Measurements from ENCODE around the gene ZNF618. TPM values are rescaled to one million over a fixed set of nuclear protein-coding genes. Genes with fewer than 3 reads are reported as not detected.

Gene ZNF618
- total RNA-seq, 2 donors from 2014 or later, result 1.4 to 3.0 TPM

DNA sequence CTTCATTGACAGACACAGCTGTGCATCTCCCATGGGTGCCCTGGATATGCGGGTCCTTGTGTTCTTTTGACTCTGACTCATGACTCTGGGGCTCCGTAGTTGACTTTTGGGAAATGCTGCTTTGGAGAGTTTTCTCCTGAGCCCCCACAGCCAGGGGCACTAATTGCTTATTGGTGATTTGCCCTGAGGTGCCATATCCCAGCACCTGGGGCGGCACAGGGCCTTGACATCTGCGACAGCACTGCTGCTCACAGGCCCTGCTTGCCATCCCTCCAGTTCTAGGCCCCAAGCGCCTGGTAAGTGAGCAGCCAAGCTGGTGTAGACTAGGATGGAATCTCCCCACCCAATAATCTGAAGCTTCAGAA is 126.9 kb downstream of the ZNF618 start:
- TF ChIP-seq, protein P1, sequence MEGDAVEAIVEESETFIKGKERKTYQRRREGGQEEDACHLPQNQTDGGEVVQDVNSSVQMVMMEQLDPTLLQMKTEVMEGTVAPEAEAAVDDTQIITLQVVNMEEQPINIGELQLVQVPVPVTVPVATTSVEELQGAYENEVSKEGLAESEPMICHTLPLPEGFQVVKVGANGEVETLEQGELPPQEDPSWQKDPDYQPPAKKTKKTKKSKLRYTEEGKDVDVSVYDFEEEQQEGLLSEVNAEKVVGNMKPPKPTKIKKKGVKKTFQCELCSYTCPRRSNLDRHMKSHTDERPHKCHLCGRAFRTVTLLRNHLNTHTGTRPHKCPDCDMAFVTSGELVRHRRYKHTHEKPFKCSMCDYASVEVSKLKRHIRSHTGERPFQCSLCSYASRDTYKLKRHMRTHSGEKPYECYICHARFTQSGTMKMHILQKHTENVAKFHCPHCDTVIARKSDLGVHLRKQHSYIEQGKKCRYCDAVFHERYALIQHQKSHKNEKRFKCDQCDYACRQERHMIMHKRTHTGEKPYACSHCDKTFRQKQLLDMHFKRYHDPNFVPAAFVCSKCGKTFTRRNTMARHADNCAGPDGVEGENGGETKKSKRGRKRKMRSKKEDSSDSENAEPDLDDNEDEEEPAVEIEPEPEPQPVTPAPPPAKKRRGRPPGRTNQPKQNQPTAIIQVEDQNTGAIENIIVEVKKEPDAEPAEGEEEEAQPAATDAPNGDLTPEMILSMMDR (IDR thresholded peaks at IDR 0.05), result no peak
- Histone ChIP-seq H3K9me3 (no peaks in the 10 kb centered on the region), H3K36me3 (no peaks in the 10 kb centered on the region), H3K27me3 (no peaks in the 10 kb centered on the region), H3K4me3 (no peak overlapping the region), H3K27ac (no peak overlapping the region), H3K4me1 (peaks cover 0 to 32% of the 10 kb centered on the region in 2 donors)
- DNase-seq (ENCODE audit: low spot score), result peak; percentile 53

DNA sequence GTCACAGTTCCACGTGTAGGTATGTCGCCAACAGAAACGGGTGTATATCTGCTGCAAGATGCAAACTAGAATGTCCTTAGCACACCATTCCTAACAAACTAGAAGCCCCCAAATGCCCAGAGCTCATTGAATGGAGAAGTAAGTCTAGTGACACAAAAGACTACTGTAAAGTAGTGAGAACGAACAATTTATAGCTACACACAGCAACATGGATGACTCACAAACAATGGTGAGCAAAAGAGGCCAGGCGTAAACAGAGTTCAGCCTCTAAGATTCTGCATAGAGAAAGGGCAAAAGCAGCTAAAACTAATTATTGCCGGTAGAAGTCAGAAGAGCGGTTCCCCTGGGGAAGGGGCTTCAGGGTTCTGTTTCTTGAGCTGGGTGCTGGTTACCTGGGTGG is 127.2 kb downstream of the ZNF618 start:
- Histone ChIP-seq H3K4me3 (no peak overlapping the region), H3K4me1 (peaks cover 0 to 28% of the 10 kb centered on the region in 2 donors), H3K27ac (peak overlapping the region; percentile 79 to 83), H3K9me3 (no peaks in the 10 kb centered on the region), H3K27me3 (no peaks in the 10 kb centered on the region), H3K36me3 (no peaks in the 10 kb centered on the region)
- TF ChIP-seq, protein P1 (IDR thresholded peaks at IDR 0.05), result no peak
- no peak for DNase-seq (ENCODE audit: low spot score)

DNA sequence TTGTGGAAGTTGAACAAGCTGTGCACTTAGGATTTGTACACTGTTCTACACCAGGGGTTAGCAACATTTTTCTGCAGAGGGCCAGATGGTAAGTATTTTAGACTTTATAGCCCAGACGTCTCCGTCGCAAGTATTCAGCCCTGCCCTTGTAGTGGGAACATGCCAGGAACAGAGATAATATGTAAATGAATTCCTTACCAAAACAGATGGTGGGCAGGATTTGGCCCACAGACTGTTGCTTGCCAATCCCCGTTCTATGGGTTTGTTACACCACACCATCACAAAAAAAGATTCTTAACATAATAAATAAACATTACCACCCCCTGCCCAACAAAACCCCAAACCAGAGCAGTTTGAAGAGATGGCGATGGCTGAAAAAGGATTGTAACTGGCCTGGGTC is 127.6 kb downstream of the ZNF618 start:
- TF ChIP-seq, protein P1 (IDR thresholded peaks at IDR 0.05), result no peak
- no peaks in the 10 kb centered on the region for H3K9me3 ChIP-seq
- H3K27ac ChIP-seq, result peak overlapping the region; percentile 79 to 83
- H3K4me3 ChIP-seq, result peak overlapping the region; percentile 15 to 29
- peak; percentile 56 for DNase-seq (ENCODE audit: low spot score)
- no peaks in the 10 kb centered on the region for H3K27me3 ChIP-seq
- peaks cover 0 to 28% of the 10 kb centered on the region in 2 donors for H3K4me1 ChIP-seq
- H3K36me3 ChIP-seq, result no peaks in the 10 kb centered on the region

DNA sequence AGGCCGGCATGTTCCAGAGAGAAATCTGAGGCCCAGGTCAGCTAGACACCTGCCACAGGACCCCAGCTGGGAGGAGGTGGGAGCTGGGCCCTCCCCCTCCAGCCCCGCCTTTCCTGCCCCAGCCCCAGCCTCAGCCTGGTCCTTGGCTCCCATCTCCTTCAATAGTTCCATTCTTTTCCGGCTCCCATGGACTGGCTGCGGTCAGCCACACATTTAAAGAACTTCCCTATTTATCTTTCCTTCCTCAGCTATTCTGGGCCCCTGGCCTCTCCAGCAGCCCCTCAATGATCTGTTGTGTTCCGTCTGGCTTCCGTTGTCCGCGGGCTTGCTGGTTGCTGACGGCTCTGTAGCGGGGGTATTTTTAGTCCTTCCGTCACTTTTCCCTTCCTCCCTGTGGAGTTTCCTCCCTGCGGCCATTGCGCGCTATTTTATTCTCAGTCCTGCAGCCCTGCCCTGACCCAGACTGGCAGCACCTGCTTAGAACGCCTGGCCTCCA is 128.2 kb downstream of the ZNF618 start:
- TF ChIP-seq, protein P1 (IDR thresholded peaks at IDR 0.05), result no peak
- Histone ChIP-seq H3K27ac (peak overlapping the region; percentile 79 to 83), H3K4me1 (peaks cover 0 to 28% of the 10 kb centered on the region in 2 donors), H3K4me3 (peak overlapping the region; percentile 15 to 29), H3K27me3 (no peaks in the 10 kb centered on the region), H3K36me3 (no peaks in the 10 kb centered on the region), H3K9me3 (no peaks in the 10 kb centered on the region)
- peak; percentile 63 for DNase-seq (ENCODE audit: low spot score)

DNA sequence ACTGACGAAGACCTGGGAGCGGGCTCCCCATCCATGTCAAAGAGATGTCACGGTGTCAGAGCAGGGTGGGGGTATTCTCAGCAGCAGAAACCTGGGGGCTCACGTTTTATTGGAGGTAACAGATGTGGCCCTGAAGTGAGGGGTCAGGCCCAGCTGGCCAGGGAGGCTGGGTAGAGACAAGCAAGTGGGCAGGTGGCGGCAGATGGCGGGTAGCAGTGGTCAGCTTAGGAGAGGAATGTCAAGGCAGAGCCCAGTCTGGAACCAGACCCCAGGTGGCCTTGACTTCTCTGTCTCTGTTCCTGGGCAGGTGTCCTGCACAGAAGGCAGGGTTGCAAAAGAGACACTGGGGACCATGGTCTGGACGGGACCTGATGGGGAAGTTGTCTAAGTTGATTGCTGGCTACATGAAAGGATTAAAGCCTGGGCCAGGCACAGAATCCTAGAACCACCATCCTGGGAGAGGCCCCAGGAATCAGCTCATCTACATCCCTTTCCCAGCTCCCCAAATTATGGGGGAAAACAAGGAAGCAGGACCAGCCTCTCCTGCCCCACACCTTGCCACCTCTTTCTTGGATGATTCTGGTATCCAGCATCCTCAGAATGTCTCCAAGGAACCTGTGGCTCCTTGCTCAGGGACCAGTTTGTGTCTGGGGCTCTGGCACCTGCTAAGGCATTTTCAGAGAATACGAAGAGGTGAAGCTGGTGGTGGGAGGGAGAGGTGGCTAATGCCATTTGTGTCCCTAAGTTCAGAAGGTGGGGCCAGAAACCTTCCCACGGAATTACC is 129.5 kb downstream of the ZNF618 start:
- Histone ChIP-seq H3K4me3 (no peak overlapping the region), H3K36me3 (no peaks in the 10 kb centered on the region), H3K27ac (no peak overlapping the region), H3K27me3 (no peaks in the 10 kb centered on the region), H3K4me1 (peaks cover 0 to 28% of the 10 kb centered on the region in 2 donors), H3K9me3 (no peaks in the 10 kb centered on the region)
- no peak for DNase-seq (ENCODE audit: low spot score)
- TF ChIP-seq, protein P1 (IDR thresholded peaks at IDR 0.05), result no peak
